Bronchial epithelial cell (primary cell): Measurements from ENCODE around the gene GPATCH8. TPM values are rescaled to one million over a fixed set of nuclear protein-coding genes. Genes with fewer than 3 reads are reported as not detected.

Experiments
- DNase-seq: peaks from one replicate; pipeline ENCODE4 v3.0.0-alpha.2; 2010; ENCODE audit warnings: low read depth
- FAIRE-seq: peaks from 2 replicates; lab custom pipeline; 2011; peaks lifted over from hg19 to GRCh38; lab: Jason Lieb, UNC
- H3K27me3 ChIP-seq: 2 replicates; pipeline ENCODE4 v1.5.1; 2011; ENCODE audit warnings: low read length; ENCODE audit not compliant: control insufficient read depth, insufficient read depth
- H3K36me3 ChIP-seq: 2 replicates; pipeline ENCODE4 v1.5.1; 2011; ENCODE audit warnings: low read length; ENCODE audit not compliant: control insufficient read depth, insufficient read depth
- H3K4me3 ChIP-seq: 2 replicates; pipeline ENCODE4 v1.5.1; 2011; ENCODE audit warnings: mild to moderate bottlenecking, low read depth, low read length, control low read depth
- CTCF ChIP-seq: IDR thresholded peaks from 2 replicates; pipeline ENCODE4 v1.5.1; 2011; ENCODE audit warnings: mild to moderate bottlenecking, moderate library complexity, low read length, control low read depth, inconsistent platforms; ENCODE audit not compliant: insufficient read depth, severe bottlenecking
- total RNA-seq: library from RNA; depleted of rRNA; stranded (reverse); fragments of >200 nt; gene quantifications from 2 replicates; pipeline ENCODE4 v1.2.1, GENCODE V29; 2014

GPATCH8 gene
- total RNA-seq, 1 donor from 2014 or later, result 14.2 TPM

GRCh38 chr17:44432254-44433157 is 70.7 kb downstream of the GPATCH8 start:
- no peak for FAIRE-seq
- Histone ChIP-seq H3K27me3 (no peaks in the 10 kb centered on the region), H3K36me3 (peaks cover 11% of the 10 kb centered on the region), H3K4me3 (no peak overlapping the region)
- no peak for DNase-seq
- TF ChIP-seq CTCF, result no peak

- no peak for TF ChIP-seq CTCF
- Histone ChIP-seq H3K36me3 (peaks cover 4% of the 10 kb centered on the region), H3K4me3 (no peak overlapping the region), H3K27me3 (no peaks in the 10 kb centered on the region)
- FAIRE-seq (no peak), DNase-seq (no peak)
Measured at GRCh38 chr17:44424828-44425461, 78.3 kb downstream of the GPATCH8 start.

- FAIRE-seq (peak; percentile 95), DNase-seq (peak; percentile 98)
- Histone ChIP-seq H3K36me3 (no peaks in the 10 kb centered on the region), H3K27me3 (no peaks in the 10 kb centered on the region), H3K4me3 (no peak overlapping the region)
- TF ChIP-seq CTCF, result no peak
Measured at GRCh38 chr17:44417553-44417952, 85.7 kb downstream of the GPATCH8 start.

GRCh38 chr17:44416558-44417289 is 86.5 kb downstream of the GPATCH8 start:
- Histone ChIP-seq H3K4me3 (no peak overlapping the region), H3K27me3 (no peaks in the 10 kb centered on the region), H3K36me3 (no peaks in the 10 kb centered on the region)
- DNase-seq (no peak), FAIRE-seq (no peak)
- no peak for TF ChIP-seq CTCF

GRCh38 chr17:44414394-44415155 is 88.6 kb downstream of the GPATCH8 start:
- no peaks in the 10 kb centered on the region for H3K27me3 ChIP-seq
- FAIRE-seq, result no peak
- no peaks in the 10 kb centered on the region for H3K36me3 ChIP-seq
- no peak for DNase-seq
- TF ChIP-seq CTCF, result no peak
- H3K4me3 ChIP-seq, result no peak overlapping the region
